ENCODE results near the gene KIRREL3.

KIRREL3 gene

GRCh38 chr11:126624506-126624905 lies 376.1 kb downstream of the KIRREL3 start:
- FAIRE-seq, result no peak

GRCh38 chr11:126619516-126619915 lies 381.1 kb downstream of the KIRREL3 start:
- no peak for FAIRE-seq

DNA sequence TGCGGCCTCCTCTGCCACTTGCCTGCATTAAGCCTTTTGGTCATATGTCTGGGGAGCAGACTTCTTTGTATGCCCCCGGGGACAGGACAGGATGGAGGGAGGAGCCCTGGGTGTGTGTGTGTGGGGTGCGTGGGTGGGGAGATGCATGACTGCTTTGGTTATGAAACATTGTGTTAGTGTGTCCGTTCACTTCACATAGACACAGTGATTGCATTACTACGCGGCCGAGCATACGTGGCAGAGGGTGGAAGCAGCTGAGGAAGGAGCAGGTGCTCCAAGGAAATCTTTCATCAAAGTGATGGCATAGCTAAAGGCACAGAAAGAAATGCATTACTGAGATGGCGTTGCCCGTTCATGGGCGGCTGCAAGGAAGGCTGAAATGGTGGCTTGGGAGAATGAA lies 384.7 kb downstream of the KIRREL3 start:
- FAIRE-seq, result no peak

DNA sequence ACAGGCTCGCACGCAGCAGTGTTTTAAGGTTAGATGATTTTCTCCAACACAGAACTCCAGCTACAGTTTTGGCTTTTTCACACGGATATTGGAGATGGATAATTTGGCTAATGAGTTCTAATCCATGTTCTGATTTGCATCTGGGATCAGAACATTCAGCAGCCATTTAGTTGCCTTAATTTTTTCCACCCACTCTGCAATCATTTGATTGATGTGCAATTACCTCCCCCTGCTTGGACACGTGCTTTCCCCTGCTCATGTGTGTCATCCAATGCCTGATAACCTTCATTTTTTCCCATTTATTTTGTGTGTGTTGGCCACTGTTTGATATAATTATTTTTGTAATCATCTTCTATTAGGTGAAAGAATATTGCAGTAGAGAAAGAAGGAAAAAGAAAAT lies 387.3 kb downstream of the KIRREL3 start:
- FAIRE-seq, result no peak

DNA sequence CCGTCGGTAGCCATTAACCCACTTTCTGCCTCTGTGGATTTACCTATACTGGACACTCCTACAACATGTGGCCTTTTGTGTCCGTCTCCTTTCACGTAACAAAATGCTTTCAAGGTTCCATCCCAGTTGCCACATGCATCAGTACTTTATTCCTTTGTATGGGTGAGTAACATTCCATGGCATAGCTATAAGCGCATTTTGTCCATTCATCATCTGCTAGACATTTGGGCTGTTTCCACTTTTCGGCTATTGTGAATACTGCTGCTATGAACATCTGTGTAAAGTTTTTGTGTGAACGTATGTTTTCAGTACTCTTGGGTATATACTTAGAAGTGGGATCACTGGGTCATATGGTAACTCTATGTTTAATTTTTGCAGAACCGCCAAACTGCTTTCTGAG lies 387.9 kb downstream of the KIRREL3 start:
- FAIRE-seq, result no peak

DNA sequence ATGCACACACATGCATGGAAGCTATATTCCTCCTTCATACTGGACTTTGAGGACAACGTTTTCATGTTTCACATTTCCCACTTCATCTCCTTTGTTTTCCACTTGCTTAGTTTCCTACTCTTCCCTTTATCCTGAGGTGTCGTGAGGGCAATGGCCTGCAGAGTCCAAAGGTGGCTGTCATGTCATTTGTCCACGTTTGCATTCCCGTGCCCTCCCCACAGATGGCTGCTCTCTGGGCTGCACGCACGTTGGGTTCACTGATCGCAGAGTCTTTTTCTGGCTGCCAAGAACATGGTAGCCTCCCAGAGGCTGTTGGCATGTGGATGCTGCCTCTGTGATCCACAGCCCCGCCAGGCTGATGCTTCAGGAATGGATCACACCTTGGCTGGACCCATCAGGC lies 389.1 kb downstream of the KIRREL3 start:
- FAIRE-seq, result no peak

- FAIRE-seq, result no peak
Observed at GRCh38 chr11:126608658-126609057, 391.9 kb downstream of the KIRREL3 start.

- no peak for FAIRE-seq
Observed at GRCh38 chr11:126607776-126608541, 392.6 kb downstream of the KIRREL3 start.

DNA sequence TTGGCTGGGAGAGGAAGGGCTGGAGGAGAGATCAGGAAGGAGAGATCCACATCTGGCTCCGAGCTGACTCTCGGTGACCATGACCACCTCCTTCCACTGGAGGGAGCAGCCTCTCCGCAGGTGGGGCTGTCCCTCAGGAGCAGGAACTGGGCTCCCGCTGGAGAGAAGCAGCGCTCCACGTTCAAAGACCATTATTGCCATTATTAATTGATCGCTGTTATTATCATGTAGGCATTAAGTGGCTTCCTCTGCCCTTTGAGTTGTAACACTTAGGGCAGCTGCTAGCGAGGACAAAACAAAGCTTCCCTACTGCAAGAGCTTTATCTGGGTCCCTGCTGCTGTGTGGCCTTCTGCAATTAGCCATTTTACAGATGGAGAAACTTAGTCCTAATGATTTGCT lies 393.2 kb downstream of the KIRREL3 start:
- FAIRE-seq, result no peak

DNA sequence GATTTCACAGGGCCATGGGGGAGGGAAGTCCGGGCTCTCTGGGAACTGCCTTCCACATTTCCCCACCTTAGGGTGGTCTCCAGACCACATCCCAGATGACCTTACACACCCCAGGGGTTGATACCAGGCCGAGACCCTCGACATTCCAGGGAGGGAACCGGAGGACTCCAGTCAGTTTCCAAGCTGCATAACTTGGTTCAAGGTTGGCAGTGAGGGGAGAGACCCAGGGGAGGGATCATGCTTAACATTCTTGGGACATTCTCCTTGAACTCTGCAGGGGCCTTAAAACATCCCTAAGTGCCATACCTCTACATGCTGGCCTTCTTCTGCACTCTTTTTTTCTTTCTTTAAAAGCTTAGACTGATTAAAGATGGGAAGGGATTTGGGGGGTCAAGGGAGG lies 394.1 kb downstream of the KIRREL3 start:
- FAIRE-seq, result no peak

DNA sequence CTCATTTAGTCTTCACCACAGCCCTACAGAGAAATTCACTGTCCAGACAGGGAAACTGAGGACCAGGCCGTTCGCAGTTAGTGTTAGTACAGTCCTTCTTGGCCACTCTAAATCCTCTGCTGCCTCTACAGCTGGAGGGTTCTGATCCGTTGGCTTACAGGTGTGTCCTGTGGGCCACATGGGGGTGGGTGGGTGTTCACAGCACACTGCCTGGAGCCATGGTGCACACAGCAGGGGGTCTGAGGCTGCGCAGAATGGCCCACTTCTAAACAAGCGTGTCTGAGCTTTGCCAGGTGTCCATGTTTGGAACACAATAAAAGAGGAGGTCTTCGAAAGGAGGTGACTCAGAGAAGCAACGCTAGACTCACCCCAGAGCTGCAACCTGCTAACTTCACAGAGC lies 396.1 kb downstream of the KIRREL3 start:
- no peak for FAIRE-seq

GRCh38 chr11:126603486-126603885 lies 397.1 kb downstream of the KIRREL3 start:
- no peak for FAIRE-seq

DNA sequence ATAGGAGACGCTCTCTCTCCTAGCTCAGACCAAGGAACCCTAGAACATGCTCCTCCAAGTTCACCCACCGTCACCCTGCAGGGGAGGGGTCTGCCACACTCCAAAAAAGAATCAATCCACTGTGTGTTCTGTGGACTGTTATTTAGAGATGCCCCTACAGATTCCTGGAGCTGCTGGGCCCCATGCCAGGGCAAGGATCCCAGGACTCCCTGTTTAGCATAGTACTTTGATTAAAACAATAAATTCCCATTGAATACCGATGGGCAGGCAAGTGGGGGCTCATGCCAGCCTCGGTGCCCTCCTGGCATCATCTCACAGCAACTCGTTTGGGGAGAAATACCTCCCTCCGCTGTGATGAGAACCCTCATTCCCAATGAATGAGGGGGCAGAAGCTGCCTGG lies 397.6 kb downstream of the KIRREL3 start:
- FAIRE-seq, result no peak

DNA sequence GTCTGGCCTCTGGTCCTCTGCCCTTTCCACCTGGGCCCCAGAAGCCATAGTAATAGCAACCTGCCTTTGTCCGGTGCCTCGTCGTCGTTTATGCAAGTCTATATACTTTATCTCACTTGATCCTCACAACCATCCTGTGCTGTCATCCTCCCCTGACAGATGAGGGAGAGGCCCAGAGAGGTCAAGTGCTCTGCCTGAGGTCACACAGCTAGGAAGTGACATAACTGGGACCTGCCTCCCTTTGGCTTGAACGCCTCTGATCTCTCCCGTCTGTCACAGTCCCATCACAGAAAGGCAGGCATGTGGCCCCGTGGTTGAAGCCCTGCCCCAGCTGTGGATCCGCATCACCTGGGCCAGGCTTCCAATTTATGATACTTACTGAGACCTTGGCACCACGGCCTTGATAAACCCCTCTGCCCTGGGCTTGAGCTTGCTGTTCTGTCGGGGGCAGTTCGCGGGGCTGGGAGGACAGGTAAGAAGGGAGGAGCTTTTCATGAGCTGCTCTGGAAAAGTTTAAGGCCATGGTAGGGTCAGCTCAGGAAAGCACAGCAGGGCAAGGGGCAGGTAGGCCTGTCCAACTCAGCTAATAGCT lies 398.1 kb downstream of the KIRREL3 start:
- no peak for FAIRE-seq

DNA sequence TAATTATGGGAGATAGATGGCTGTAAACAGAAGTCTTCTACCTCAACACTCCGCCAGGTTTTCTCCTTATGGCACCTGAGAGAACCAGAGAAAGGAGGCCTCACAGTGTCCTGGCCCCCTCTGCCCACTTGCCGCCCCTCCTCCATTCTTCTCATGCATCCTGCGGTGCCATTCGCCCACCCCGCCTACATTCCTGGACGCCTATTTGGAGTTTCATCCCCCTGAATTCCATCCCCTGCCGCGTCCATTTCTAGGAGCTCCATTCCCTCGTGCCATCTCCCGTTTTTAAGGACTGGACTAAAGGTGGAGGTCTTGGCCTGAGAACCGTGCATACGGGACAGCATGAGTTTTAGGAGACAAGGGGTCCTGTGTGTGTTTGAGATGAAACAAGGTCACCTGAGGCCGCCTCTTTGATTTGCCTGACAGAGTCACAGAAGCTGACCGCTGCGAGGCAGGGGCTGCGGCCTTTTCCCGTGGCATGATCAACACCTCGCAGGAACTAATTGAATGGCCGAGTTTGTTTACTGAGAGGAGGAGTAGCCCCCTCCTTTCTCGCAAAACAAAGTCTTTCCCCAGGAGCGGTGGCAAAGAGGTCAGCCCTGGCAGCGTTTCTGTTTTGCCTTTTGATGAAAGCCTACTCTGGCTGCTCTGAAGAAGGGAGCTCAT lies 398.9 kb downstream of the KIRREL3 start:
- no peak for FAIRE-seq

GRCh38 chr11:126601136-126601535 lies 399.4 kb downstream of the KIRREL3 start:
- FAIRE-seq, result no peak

GRCh38 chr11:126599217-126599897 lies 401.2 kb downstream of the KIRREL3 start:
- no peak for FAIRE-seq

DNA sequence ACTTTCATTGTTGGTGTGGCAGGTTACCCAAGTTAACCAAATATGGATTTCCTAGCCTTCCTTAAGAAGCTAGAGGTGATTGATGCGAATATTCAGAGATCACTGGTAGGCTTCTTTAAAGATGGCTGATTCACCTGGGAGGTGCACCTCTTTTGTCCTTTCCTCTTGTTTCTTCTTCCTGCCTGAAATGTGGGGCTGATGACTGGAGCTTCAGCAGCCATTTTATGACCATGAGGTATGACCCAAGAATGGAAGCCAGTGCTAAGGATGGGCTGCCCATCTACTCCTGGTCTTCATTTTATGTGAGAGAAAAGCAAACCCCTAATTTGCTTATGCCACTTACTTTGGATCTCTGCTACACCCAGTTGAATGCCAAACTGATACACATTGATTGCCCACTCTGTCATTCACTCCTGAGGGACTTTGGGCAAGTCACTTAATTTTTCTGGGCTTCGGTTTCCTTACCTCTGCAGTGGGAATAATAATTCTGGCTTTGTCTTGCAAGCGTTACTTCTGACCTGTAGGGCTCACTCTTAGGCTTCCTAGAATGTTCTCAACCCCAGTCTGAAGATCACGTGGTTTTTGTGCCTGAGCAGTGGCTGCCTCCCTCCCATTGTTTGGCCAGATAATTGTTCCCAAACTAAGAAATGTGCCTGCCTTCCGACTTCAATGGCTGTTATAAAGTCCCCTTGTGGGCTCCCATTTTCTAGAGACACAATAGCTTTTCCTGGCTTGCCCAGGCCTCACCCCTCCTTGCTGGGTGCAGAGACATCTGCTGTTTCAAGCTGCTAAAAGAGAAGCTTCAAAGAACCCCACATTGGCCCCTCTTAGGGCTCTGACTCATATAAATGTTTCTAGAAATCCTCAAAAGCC lies 402.0 kb downstream of the KIRREL3 start:
- FAIRE-seq, result no peak

- no peak for FAIRE-seq
Observed at GRCh38 chr11:126597041-126597440, 403.5 kb downstream of the KIRREL3 start.

GRCh38 chr11:126596474-126596873 lies 404.1 kb downstream of the KIRREL3 start:
- FAIRE-seq, result no peak

GRCh38 chr11:126595560-126595959 lies 405.0 kb downstream of the KIRREL3 start:
- FAIRE-seq, result no peak

- no peak for FAIRE-seq
Observed at GRCh38 chr11:126594921-126595367, 405.6 kb downstream of the KIRREL3 start.
